HG03135 (cell line): ENCODE data around the gene ASXL2.
"Not testable (repeated sequence)": the region's sequence is repeated elsewhere in the genome, so short reads cannot be mapped to it uniquely, and the experiment has no call there.

Experiments
- ATAC-seq: cut with Tn5 transposase; IDR thresholded peaks from one replicate; pipeline ENCODE4 v1.9.1; 2021; ENCODE audit warnings: mild to moderate bottlenecking, moderate library complexity; ENCODE audit not compliant: unreplicated experiment

Gene ASXL2

DNA sequence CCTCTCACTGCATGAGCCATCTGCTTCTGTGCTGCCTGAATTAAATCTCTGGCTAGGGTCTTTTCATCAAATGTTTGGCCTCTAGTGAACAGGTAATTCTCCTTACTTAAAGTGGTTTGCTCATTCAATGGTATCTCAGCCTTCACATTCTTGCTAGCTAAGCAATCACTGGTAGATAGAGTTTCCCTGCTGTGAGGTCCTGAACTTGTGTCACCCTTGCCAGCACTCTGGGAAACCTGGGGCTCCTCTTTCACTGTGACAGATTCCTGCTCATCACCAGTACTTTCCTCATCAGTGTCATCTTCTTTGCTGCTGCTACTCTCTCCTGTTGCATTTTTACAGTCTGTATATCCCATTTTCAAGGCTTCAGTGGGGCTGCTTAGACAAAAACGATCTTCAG, 135.8 kb downstream of the ASXL2 start:
- ATAC-seq = no peak

DNA sequence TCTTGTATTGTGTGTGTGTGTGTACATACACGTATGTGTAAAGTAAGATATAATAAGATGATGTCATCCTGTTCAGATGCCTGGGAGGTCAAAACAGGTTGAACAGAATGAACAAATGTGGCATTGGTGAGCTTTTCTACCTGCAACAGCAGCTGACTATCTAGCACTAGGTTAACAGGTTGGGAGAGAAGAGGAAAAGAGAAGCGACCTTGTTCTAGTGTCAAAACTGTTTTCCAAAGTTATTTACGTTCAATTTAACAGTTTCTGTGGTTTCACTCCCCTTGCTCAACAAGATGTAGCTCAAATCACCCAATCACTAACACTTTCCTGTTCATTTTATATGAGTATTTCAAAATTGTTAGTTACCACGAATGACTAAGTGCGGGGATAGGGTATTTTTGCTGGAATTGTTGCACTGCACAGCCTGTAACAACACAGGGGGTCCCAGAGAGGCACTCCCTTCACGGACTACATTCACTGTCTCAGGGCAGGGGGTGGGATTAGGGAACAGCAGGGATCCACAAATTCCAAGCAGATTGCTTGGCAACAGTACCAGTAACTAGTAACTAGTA, 137.4 kb downstream of the ASXL2 start:
- no peak for ATAC-seq

DNA sequence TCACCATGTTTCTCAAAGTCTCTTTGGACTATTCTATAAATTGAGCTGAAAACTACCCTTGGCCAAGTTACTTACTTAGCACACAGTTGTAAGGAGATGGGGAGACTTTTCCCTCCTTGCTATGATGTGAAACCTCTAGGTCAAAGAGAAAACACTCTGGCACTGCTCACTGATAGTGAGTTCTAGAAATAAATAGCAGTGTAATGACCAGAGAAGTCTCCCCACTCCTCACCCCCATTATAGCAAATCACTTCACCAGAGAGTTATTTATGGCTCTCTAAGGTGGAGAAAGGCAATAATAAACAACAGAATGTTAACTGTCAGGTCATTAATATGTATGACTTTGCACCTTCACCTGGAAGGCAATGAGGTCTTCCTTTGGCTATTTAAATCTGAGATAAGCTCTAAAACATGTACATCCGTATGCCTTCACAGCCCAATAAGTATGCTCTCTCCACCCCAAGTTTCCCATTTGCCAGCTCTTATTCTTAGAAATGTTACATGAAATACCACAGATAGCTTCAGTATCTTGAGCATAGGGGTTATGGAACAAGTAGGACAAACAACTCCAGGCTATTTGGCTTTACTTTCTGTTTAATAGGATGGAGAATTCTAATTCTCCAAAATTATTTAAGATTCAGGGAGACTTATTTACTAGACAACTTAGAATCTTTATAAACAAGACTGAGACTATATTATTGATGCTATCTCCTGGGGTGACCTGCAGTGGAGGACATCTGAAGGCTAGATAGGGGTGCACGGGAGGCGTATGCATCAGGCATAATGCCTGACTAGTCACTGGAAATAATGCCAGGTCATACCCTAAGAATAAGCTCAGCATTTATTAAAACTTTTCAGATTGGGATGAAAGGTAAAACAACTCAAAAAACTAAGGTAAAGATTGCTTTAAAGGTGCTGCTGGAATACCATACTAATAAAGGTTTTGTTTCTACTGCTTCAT, 139.6 kb downstream of the ASXL2 start:
- ATAC-seq = no peak

DNA sequence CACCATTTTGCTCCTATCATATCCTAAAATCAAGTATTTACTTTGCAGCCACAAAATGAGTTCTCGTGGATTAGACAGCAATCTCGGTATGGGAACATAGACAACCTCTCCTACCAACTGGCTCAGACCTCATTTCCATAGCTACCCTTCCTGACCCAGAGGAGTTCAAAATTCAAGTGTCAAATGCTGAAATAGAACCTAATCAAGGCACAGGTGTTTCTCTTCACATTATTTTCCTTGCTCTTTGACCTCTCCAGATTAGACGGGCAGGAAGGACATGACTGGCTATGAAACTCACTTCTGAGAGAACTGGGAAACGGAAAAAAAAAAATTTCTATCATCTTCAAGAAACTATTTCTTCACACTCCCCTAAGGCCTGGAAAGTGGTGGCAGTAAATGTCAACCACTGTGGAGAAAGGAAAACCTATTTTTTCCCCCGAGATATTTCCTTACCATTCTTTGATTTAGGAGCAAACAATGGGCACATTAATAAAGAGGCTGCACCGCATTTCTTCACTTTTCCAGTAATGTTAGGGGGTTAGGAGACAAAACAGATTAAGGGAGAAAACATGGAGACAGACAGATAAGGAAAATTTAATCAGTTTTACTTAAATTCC, 141.3 kb downstream of the ASXL2 start:
- no peak for ATAC-seq

DNA sequence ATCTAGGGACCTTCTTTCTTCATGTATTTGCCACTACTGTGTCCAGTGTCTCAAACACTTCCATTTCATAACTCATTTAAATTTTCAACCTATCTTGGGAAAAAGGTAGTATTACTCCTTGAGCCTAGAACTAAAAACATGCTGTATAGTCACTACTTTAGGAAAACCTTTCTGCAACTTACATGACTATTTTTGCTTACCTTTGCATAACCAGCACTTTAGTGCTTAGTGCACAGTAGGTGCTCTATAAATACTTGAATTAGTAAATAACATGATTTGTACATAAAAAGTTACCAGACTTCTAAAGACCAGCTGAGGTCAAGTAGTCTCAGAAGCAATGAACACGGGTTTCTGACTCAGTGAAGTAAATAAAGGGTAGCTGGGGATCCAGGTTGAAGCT, 142.5 kb downstream of the ASXL2 start:
- ATAC-seq = no peak

DNA sequence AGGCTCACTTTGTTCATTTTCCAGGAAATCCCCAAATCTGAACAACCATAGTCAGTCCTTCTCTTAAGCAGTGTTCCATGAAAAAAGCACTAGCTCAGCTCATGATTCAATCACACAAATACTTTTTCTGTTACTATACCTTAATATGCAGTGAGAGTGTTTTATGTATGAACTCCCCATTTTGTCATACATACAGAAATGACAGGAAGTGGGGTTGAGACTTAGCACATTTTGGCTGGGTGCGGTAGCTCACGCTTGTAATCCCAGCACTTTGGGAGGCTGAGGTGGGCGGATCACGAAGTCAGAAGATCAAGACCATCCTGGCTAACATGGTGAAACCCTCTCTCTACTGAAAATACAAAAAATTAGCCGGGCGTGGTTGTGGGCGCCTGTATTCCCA, 149.7 kb downstream of the ASXL2 start:
- no peak for ATAC-seq

DNA sequence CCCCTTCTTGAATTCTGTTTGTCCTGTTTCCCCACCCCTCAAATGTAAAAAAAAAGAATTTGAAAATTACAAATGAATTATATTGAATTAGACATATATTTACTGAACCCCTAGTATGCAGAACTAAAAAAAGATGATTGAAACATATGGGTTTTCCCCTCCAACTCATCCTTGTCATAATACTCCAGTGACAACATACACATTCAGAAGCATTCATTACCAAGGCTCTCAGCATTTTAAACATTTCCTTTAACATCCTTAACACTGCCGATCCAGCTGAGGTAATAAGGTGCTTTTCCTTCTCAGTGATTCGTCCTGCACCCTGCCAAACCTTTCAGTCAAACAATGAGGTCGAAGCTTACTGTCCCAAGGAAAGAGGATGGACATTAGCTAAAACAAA, 151.8 kb downstream of the ASXL2 start:
- no peak for ATAC-seq

DNA sequence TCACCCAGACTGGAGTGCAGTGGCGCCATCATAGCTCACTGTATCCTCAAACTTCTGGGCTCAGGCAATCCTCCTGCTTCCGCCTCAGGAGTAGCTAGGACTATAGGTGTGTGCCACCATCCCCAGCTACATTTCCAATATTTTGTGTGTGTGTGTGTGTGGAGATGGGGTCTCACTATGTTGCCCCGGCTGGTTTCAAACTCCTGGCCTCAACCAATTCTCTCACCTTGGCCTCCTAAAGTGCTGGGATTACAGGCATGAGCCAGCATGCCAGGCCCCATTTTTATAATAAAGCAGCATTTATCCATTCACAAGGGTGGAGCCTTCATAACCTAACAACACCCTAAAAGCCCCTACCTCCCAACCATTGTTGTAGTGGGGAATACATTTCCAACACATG, 152.4 kb downstream of the ASXL2 start:
- no peak for ATAC-seq

DNA sequence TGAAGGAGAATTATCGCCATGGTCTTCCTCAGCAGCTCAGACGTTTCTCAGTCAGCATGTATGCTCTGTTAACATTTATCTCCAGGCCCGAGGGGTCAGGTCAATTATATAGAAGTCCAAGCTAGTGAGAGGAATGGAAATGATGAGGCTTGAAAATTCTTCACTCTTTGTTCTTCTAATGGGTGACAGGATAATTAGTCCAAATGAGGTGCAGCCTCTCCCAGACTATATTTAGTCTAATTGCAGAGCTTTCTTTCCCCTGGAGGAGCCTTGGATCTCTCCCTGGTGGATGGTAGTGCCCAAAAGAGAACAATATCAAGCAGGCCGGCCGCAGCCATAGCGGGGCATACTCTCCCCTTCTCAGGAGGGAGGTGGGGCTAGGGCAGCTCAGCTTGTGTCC, 153.5 kb downstream of the ASXL2 start:
- ATAC-seq = no peak

DNA sequence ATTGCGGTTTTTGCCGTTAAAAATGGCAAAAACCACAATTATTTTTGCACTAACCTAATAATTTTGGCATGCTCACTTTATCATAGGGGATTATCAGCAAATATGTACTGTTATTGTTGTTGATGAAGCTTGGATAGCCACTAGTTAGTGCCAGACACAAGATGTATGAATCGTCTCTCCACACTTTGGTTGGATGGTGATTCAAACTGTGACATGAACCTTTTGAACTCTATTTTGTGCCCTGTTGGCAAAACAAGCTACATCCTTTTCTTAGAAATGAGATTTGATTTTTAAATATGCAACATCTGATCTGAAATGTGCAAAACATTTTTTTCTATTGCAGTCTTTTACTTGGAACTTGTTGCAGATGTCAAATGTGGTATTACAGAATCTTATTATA, 156.1 kb downstream of the ASXL2 start:
- ATAC-seq = no peak

DNA sequence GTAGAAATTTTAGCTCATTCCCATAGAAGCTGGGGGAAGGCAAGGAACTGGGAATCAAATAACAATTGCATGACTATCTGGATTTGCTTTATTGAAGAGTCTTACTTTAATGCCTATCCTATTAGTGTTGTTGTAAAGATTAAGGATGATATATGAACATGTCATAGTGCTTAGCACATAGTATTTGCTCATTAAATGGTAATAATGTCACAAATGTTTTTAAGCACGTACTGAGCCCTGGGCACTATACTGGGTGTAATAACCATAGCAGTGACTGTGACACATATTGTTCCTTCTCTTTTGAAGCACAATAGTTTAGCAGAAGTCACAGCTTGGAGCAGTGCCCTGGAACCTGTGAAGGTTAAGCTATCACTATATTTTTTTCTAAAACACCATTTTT, 157.7 kb downstream of the ASXL2 start:
- no peak for ATAC-seq

DNA sequence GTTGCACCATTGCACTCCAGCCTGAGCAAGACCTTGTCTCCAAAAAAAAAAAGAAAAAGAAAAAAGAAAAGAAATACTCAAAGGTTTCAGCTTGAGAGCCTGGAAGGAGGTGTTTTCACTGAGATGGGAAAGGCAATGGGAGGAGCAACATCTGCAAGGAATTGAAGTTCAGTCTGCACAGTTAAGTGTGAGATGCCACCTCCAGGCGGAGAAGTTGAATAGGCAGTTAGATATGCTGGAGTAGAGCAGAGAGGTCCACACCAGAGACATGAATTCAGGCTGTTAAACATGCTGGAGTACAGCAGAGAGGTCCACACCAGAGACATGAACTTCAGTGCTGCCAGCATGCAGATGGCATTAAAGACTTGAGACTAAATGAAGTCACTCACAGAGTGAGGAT, 163.5 kb downstream of the ASXL2 start:
- ATAC-seq = no peak

DNA sequence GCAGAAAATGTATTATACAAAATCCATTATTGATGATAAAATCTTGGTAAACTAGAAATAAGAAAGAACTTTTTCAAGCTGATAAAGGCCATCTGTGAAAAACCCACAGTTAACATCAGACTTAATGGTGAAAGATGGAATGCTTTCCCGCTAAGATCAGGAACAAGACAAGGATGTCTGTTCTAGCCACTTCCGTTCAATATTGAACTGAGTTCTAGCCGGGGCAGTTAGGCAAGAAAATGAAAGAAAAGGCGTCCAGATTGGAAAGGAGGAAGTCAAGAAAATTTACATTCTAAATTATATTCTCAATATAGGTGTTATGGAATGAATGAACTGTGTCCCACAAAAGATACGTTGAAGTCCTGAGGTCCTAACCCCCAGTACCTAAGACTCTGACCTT, 165.8 kb downstream of the ASXL2 start:
- no peak for ATAC-seq

DNA sequence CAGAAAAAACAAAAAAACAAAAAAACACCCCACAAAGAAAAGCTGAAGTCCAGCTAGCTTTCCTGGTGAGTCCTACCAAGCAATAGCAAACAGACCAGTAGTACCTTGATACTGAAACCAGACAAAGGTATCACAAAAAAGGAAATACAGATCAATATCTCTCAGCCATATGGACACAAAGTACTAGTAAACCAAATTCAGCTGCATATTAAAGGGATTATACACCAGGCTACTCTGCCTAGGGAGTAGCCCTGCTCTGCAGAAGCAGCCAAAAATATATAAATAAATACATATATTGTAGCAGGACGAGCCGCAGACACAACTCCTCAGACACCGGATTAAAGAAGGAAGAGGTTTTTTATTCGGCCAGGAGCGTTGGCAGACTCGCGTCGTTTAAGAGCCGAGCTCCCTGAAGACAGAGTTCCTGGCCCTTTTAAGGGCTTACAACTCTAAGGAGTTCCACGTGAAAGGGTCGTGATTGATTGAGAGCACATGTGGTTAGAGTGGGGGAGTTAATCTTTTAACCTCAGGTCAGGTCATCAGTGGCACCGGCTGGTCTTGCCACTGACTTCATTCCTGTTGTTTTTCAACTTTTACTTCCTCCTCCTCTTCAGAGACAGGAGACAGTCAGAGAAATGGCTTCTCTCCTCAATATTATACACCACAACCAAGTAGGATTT, 166.5 kb downstream of the ASXL2 start:
- ATAC-seq = no peak

DNA sequence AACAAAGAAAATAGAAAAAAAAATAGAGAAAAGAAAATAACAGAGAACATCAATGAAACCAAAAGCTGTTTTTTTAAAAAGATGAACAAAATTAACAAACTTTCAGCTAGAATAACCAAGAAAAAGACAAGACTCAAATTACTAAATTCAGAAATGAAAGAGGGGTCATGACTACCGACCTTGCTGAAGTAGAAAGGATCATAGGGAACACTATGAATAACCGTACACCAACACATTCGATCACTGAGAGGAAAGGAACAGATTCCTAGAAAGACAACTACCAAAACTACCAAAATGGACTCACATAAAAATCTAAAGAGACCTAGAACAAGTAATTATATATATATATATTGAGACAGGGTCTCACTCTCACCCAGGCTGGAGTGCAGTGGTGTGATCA, 167.5 kb downstream of the ASXL2 start:
- ATAC-seq = no peak

DNA sequence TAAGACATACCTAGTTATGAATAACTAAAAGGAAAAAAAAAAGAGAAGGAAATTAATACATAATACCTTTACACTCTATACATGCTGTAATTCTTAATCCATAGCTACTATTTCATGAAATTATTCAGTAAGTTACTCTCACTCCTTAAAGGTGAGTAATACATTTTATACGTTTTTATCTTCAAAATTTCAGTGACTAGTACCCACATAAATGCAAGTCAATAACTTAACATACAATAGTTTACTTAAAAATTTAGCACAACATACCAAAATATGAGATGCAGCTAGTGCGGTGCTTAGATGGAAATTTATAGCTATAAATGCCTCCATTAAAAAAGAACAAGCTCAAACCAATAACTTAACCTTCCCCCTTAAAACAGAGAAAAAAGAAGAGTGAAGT, 168.9 kb downstream of the ASXL2 start:
- no peak for ATAC-seq

DNA sequence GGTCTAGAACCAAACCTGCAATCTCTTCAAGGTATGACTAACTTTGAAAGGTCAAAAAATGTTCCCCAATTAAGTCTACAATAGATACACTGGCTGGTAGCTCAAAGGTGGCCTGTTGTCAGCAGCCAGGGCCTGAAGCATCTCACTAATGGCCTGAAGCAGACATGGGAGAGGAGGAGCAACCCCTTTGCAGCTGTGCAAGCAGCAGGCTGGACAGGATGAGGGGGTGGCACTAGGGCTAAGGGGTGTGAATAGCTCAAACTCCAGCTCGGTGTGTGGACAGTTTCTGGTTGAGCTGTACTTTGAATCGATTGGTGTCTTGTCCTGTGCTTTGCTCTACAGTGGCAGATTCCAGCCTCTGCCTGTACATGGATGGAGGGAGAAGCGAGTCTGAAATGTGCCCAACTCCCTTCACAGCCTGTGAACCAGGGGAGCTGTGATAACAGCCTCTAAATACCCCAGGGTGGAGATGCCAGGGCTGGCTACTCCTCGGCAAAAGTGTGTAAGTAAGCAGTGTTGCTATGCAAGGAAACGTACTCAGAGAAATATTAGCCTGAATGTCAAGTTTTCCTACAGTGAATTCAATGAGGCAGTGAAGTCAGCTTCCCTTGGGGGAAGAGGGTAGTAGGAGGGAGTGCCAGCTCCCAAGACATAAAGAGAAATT, 170.2 kb downstream of the ASXL2 start:
- ATAC-seq = no peak

DNA sequence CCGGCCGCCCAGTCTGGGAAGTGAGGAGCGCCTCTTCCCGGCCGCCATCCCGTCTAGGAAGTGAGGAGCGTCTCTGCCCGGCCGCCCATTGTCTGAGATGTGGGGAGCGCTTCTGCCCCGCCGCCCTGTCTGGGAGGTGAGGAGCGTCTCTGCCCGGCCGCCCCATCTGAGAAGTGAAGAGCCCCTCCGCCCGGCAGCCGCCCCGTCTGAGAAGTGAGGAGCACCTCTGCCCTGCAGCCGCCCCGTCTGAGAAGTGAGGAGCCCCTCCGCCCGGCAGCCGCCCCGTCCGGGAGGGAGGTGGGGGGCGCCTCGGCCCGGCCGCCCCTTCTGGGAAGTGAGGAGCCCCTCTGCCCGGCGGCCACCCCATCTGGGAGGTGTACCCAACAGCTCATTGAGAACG, 172.7 kb downstream of the ASXL2 start:
- ATAC-seq = not testable (repeated sequence)

DNA sequence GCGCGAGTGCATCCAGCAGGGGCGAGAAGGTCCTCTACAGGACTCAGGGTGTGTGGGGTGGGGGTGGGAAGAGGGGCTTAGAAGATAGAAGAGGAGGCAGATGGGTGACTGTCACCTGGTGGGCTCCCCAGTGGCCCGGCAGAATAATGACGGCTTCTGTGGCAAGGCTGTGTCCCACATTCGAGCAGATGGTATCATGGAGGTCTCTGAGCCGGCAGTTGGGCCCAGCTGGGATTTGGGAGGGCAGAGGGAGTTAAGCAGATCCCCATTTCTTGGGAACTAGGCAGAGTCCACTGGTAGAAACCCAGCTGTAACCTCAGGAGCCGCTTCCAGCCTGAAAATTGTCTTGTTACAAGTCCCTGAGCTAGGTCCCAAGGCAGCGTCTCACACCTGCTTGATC, 176.5 kb downstream of the ASXL2 start:
- ATAC-seq = no peak

DNA sequence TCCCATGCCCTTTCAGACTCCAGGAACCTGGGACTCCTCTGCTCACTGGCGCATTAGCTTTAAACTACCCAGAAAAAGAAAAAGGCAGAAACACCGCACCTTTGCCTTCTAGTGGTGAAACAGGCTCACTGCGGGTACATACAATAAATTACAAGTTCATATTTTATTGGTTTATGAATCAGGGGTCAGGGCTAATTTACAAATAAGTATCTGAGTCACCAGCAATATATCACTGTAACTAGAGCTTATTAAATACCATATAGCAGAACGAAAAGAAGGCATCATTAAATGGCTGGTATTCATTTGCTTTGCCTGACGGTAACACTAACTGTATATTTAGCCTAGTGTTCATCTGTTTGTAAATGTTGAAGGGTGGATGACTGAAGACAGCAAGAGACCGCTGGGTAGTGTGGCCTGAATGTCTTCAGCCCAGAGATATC, 178.0 kb downstream of the ASXL2 start:
- ATAC-seq = no peak

DNA sequence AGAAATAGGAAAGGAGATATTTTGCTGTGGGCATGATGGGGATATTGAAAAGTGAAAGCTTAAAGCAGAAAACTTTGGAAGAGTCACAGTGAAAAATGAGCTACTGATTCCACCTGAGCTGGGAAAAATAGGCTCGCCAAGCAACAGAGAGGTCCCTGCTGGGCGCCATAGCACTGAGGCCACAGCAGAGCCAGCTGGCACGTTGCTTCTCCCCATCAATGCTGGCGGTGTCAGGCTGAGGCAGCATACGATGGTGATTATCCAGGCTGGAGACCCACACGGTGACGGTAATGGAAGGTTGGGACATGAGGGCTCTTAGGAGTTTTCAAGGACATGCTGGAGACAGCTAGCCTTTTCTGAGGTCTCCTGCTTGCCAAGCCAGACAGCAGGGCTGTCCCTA, 179.1 kb downstream of the ASXL2 start:
- ATAC-seq = no peak
